MM.1S (cell line): ENCODE results near the gene RET.

Experiments
- DNase-seq: peaks from one replicate; pipeline ENCODE4 v3.0.0-alpha.2; 2015
- H2AFZ ChIP-seq: fragments of 300-600 bp; sonication (generic); 2 replicates; pipeline ENCODE4 v1.6.0; 2016; ENCODE audit warnings: antibody characterized with exemption, low read length
- H3F3A ChIP-seq: fragments of 300-600 bp; sonication (generic); 2 replicates; pipeline ENCODE4 v1.6.1; 2016; ENCODE audit warnings: mild to moderate bottlenecking, antibody characterized with exemption, low read length, moderate library complexity, mixed read lengths; ENCODE audit not compliant: insufficient read depth
- H3K27ac ChIP-seq: fragments of 300-600 bp; sonication (generic); 2 replicates; pipeline ENCODE4 v1.5.1; 2016; ENCODE audit warnings: mild to moderate bottlenecking, low read length
- H3K27me3 ChIP-seq: fragments of 300-600 bp; sonication (generic); replicated peaks from 2 replicates; pipeline ENCODE4 v1.6.0; 2016; ENCODE audit warnings: low read length; ENCODE audit not compliant: insufficient read depth
- H3K36me3 ChIP-seq: fragments of 300-600 bp; sonication (generic); replicated peaks from 2 replicates; pipeline ENCODE4 v1.6.1; 2016; ENCODE audit warnings: mild to moderate bottlenecking, low read length, mixed read lengths; ENCODE audit not compliant: insufficient read depth
- H3K4me1 ChIP-seq: fragments of 300-600 bp; sonication (generic); 2 replicates; pipeline ENCODE4 v1.6.1; 2016; ENCODE audit warnings: low read length, mixed read lengths
- H3K4me2 ChIP-seq: fragments of 300-600 bp; sonication (generic); 2 replicates; pipeline ENCODE4 v1.6.0; 2016; ENCODE audit warnings: low read depth, low read length
- H3K4me3 ChIP-seq: fragments of 300-600 bp; sonication (generic); 2 replicates; pipeline ENCODE4 v1.5.1; 2016; ENCODE audit warnings: low read length, mixed read lengths
- H3K79me2 ChIP-seq: fragments of 300-600 bp; sonication (generic); 2 replicates; pipeline ENCODE4 v1.6.1; 2016; ENCODE audit warnings: mixed run types, low read length, mixed read lengths
- H3K9ac ChIP-seq: fragments of 300-600 bp; sonication (generic); 2 replicates; pipeline ENCODE4 v1.6.1; 2016; ENCODE audit warnings: low read length, mixed read lengths
- H3K9me2 ChIP-seq: fragments of 300-600 bp; sonication (generic); replicated peaks from 2 replicates; pipeline ENCODE4 v1.6.1; 2016; ENCODE audit warnings: mild to moderate bottlenecking, low read length, mixed read lengths; ENCODE audit not compliant: insufficient read depth
- H3K9me3 ChIP-seq: fragments of 300-600 bp; sonication (generic); replicated peaks from 2 replicates; pipeline ENCODE4 v1.6.1; 2016; ENCODE audit warnings: mild to moderate bottlenecking, low read length, mixed read lengths; ENCODE audit not compliant: insufficient read depth
- H4K20me1 ChIP-seq: fragments of 300-600 bp; sonication (generic); 2 replicates; pipeline ENCODE4 v1.6.1; 2016; ENCODE audit warnings: mild to moderate bottlenecking, low read length, moderate library complexity, mixed read lengths; ENCODE audit not compliant: insufficient read depth
- EZH2 ChIP-seq: fragments of 300-600 bp; sonication (generic); optimal IDR thresholded peaks from 2 replicates; pipeline ENCODE3; 2017; ENCODE audit warnings: low read depth, mild to moderate bottlenecking, antibody characterized with exemption, low read length, mixed read lengths
- EZH2phosphoT487 ChIP-seq: fragments of 300-600 bp; sonication (generic); IDR thresholded peaks from 2 replicates; pipeline ENCODE4 v1.6.1; 2018; ENCODE audit warnings: antibody characterized with exemption, low read length
- TF ChIP-seq, protein P1 (sequence below): fragments of 300-600 bp; sonication (generic); IDR thresholded peaks from 2 replicates; pipeline ENCODE4 v1.5.1; 2016; ENCODE audit warnings: antibody characterized with exemption, low read length, mixed read lengths

The RET gene

DNA sequence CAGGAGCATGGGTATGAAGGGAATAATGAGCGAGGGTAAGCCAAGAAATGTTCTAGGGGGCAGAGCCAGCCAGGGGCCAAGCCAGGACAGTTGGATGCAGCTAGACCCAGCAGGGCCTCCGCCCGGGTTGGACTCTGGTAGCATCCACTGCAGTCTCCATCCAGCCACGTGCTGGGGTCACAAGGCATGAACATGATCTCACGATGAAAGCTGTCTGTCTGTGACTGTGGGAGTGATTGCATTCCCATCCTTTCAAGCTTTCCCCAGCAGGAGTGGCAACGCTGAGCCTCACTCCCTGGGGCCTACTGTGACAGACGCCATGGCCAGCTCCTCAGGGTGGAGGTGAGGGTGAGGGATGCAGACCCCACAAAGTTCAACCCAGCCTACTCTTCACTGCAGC lies 47.8 kb upstream of the RET start:
- no peaks in the 10 kb centered on the region for H3F3A ChIP-seq
- no peak for DNase-seq
- no peaks in the 10 kb centered on the region for H4K20me1 ChIP-seq
- H3K9me3 ChIP-seq = no peaks in the 10 kb centered on the region
- H3K9ac ChIP-seq = no peak overlapping the region
- H3K9me2 ChIP-seq = no peaks in the 10 kb centered on the region
- H3K4me2 ChIP-seq = no peak overlapping the region
- no peak overlapping the region for H3K4me3 ChIP-seq
- TF ChIP-seq EZH2phosphoT487 = no peak
- H3K27ac ChIP-seq = no peak overlapping the region
- H3K27me3 ChIP-seq = no peaks in the 10 kb centered on the region
- H3K79me2 ChIP-seq = no peaks in the 10 kb centered on the region
- no peaks in the 10 kb centered on the region for H3K36me3 ChIP-seq
- no peaks in the 10 kb centered on the region for H3K4me1 ChIP-seq
- no peak overlapping the region for H2AFZ ChIP-seq

DNA sequence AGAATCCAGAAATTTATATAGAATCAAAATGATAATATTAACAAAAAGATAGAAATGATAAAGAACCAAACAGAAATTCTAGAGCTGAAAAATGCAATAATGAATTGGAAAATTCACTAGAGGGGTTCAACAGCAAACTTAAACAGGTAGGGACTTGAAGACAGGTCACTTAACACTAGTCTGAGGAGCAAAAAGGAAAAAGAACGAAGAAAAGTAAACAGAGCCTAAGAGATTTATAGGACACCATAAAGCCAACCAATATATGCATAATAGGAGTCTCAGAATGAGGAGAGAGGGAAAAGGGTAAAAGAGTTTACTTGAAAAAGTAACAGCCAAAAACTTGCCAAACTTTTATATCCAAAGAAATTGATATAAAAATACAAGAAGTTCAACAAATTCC lies 44.3 kb upstream of the RET start:
- H2AFZ ChIP-seq = no peak overlapping the region
- H3K9me3 ChIP-seq = no peaks in the 10 kb centered on the region
- H3K4me2 ChIP-seq = no peak overlapping the region
- no peaks in the 10 kb centered on the region for H4K20me1 ChIP-seq
- no peaks in the 10 kb centered on the region for H3K36me3 ChIP-seq
- H3K27me3 ChIP-seq = no peaks in the 10 kb centered on the region
- TF ChIP-seq EZH2phosphoT487 = no peak
- TF ChIP-seq, protein P1, sequence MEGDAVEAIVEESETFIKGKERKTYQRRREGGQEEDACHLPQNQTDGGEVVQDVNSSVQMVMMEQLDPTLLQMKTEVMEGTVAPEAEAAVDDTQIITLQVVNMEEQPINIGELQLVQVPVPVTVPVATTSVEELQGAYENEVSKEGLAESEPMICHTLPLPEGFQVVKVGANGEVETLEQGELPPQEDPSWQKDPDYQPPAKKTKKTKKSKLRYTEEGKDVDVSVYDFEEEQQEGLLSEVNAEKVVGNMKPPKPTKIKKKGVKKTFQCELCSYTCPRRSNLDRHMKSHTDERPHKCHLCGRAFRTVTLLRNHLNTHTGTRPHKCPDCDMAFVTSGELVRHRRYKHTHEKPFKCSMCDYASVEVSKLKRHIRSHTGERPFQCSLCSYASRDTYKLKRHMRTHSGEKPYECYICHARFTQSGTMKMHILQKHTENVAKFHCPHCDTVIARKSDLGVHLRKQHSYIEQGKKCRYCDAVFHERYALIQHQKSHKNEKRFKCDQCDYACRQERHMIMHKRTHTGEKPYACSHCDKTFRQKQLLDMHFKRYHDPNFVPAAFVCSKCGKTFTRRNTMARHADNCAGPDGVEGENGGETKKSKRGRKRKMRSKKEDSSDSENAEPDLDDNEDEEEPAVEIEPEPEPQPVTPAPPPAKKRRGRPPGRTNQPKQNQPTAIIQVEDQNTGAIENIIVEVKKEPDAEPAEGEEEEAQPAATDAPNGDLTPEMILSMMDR = no peak
- no peak for TF ChIP-seq EZH2
- DNase-seq = no peak
- H3K4me3 ChIP-seq = no peak overlapping the region
- no peak overlapping the region for H3K9ac ChIP-seq
- H3K27ac ChIP-seq = no peak overlapping the region
- H3F3A ChIP-seq = no peaks in the 10 kb centered on the region
- no peaks in the 10 kb centered on the region for H3K9me2 ChIP-seq
- no peaks in the 10 kb centered on the region for H3K79me2 ChIP-seq
- no peaks in the 10 kb centered on the region for H3K4me1 ChIP-seq

DNA sequence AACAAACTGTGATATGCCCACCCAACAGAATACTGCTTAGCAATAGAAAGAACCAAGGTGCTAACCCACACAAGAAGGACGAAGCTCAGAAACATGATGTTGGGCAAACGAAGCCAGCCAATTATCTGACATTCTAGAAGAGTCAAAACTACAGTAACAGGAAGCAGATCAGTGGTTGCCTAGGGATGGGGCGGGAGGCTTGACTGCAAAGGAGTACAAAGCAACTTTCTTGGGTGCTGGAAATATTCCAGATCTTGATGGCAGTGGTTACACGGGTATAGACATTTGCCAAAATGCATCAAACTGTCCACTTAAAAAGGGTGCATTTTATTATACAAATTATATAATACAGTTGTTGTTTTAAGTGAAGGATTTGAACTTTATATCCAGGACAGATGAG lies 41.1 kb upstream of the RET start:
- Histone ChIP-seq H3K36me3 (no peaks in the 10 kb centered on the region), H3K79me2 (no peaks in the 10 kb centered on the region), H3K27me3 (no peaks in the 10 kb centered on the region), H3K9ac (no peak overlapping the region), H3K4me1 (no peaks in the 10 kb centered on the region), H3K9me3 (no peaks in the 10 kb centered on the region), H3K9me2 (no peaks in the 10 kb centered on the region), H3K4me2 (no peak overlapping the region), H2AFZ (no peak overlapping the region), H3F3A (no peaks in the 10 kb centered on the region), H3K27ac (no peak overlapping the region), H4K20me1 (no peaks in the 10 kb centered on the region), H3K4me3 (no peak overlapping the region)
- TF ChIP-seq, protein P1 = no peak
- TF ChIP-seq EZH2 (no peak), EZH2phosphoT487 (no peak)
- DNase-seq = no peak

DNA sequence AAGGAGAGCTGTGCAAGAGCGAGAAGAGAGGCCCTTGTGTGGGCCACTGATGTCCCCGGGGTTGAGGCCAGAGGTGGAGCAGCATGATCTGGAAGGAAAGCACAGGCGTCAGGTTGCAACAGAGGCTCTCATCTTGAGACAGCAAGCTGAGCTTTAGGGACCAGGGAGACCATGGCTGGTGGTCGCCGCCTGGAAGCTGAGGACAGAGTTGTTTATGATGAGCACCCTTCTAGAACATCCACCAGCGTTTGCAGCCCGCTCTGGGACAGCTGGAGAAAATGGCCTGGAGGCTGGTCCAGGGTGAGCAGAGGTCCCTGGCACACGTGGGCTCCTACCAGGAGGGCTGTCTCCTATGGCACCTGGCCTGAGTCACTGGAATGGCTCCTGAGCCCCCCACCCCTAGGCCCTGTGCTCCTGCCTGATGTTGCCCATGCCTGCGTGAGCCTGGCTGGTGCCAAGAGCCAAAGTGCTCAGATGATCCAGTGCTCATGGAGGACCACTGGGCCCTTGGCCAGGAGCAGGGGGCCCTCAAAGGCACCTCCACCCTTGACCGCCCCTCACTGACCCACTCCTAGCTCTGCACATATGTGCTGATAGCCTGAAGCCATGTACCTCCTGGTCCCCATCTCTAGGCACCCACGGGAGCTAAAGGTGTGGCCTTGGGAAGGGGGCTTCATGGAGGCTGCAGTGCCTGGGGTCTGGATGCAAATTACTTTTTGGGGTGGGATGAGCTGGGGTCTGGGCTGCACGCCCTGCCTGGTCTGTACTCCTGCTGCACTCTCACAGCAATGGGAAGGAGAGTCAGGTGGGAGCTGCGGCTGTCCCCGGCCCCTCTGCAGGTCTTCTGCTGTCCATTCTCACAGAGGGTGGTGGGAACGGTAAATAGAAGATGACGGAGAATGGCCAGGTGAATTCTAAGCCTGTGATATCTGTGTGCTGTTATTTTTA lies 40.1 kb upstream of the RET start:
- Histone ChIP-seq H3K27me3 (no peaks in the 10 kb centered on the region), H3K9me3 (no peaks in the 10 kb centered on the region), H3K4me2 (no peak overlapping the region), H3K9ac (no peak overlapping the region), H3K4me3 (no peak overlapping the region), H2AFZ (no peak overlapping the region), H4K20me1 (no peaks in the 10 kb centered on the region), H3K4me1 (no peaks in the 10 kb centered on the region), H3K79me2 (no peaks in the 10 kb centered on the region), H3K27ac (no peak overlapping the region), H3K9me2 (no peaks in the 10 kb centered on the region), H3K36me3 (no peaks in the 10 kb centered on the region), H3F3A (no peaks in the 10 kb centered on the region)
- DNase-seq = no peak
- TF ChIP-seq EZH2phosphoT487 (no peak), EZH2 (no peak)
- TF ChIP-seq, protein P1 = no peak
